Testis (tissue), 3 donors: ENCODE data around the gene UCHL1. TPM values are rescaled to one million over a fixed set of nuclear protein-coding genes. Genes with fewer than 3 reads are reported as not detected.
A peak's percentile ranks its signal among the peaks of the same experiment; 100 is the strongest.
"Not testable (repeated sequence)": the region's sequence is repeated elsewhere in the genome, so short reads cannot be mapped to it uniquely, and the experiment has no call there.

Experiments
- DNase-seq: peaks from one replicate; pipeline ENCODE4 v3.0.0-alpha.2; 2019
- H3K27ac ChIP-seq, 2 donors: fragments of 200-600 bp; sonication (generic); one replicate each; pipeline ENCODE4 v1.5.1; 2019
- H3K27me3 ChIP-seq: fragments of 200-600 bp; sonication (generic); one replicate; pipeline ENCODE4 v1.5.1; 2019
- H3K36me3 ChIP-seq: fragments of 200-600 bp; sonication (generic); one replicate; pipeline ENCODE4 v1.5.1; 2017; ENCODE audit warnings: low read depth; ENCODE audit errors: missing control alignments
- H3K4me1 ChIP-seq: fragments of 200-600 bp; sonication (generic); one replicate; pipeline ENCODE4 v1.5.1; 2019
- H3K4me3 ChIP-seq, 2 donors: fragments of 200-600 bp; sonication (generic); one replicate each; pipeline ENCODE4 v1.5.1; 2017 to 2019
- H3K9me3 ChIP-seq: fragments of 200-600 bp; sonication (generic); one replicate; pipeline ENCODE4 v1.5.1; 2017
- POLR2A ChIP-seq: fragments of 450-650 bp; IDR thresholded peaks from one replicate; pipeline ENCODE4 v1.6.1; 2017; ENCODE audit warnings: antibody characterized with exemption, mild to moderate bottlenecking, moderate library complexity
- WGBS, 2 donors: methylation state at CpG; one replicate each; pipeline ENCODE4 v1.1.5; 2018; 5-methylcytosine and 5-hydroxymethylcytosine counted together
- intact Hi-C: fragments of 100-400 bp; cut with DNase I; formaldehyde crosslinking; loops from one replicate; pipeline ENCODE4 v1.15.1; 2023; ENCODE audit warnings: low total_unique reads
- polyA plus RNA-seq: library from polyadenylated mRNA; stranded (reverse); fragments of 350-450 nt; fragmentation: Illumina TruSeq; extraction: RNeasy Lipid Tissue Mini Kit (QIAGEN cat#74804); gene quantifications from one replicate; pipeline ENCODE4 v1.2.3, GENCODE V29; 2014; ENCODE audit warnings: low read depth, low replicate concordance; ENCODE audit not compliant: insufficient read depth
- small RNA-seq, 2 donors: library from RNA; depleted of rRNA; stranded (forward); fragments of <200 nt; gene quantifications; one replicate each; pipeline ENCODE3, GENCODE V24; 2016
- total RNA-seq, 2 donors: library from RNA; depleted of rRNA; stranded (reverse); fragments of >200 nt; gene quantifications; one replicate each; pipeline ENCODE4 v1.2.3, GENCODE V29; 2016
- TF ChIP-seq, protein P1 (sequence below), 3 experiments: fragments of 450-650 bp in 2 of 3; fragments of 200-600 bp in 1 of 3; sonication (generic) in 1 of 3; IDR thresholded peaks; one replicate each; pipeline ENCODE4 v1.5.1; 2016 to 2019; ENCODE audit warnings: antibody characterized with exemption in 3 of 3, mild to moderate bottlenecking in 2 of 3, moderate library complexity in 1 of 3

UCHL1 gene
- total and polyA plus RNA-seq, 3 donors from 2014 or later = 57.4 to 87.5 (median 84.2) TPM

DNA sequence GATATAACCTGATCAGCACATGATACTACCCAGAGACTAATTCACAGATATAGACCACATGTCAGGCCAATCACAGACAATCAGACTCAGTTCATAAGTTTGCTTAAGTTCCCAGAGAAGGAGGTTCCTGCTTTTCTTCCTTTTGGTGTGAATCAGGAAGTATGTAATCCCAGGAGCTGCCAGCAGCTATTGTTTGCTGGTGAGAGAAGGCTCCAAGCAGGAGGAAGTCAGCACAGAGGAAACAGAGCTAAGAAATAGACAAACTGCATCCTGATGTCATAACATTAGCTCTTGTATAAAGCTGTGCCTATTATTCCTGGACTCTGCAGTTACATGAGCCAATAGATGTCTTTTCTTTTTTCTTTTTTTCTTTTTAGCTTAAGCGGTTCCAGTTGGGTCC, 50.9 kb downstream of the UCHL1 start:
- DNase-seq = no peak
- H3K4me1 ChIP-seq = no peaks in the 10 kb centered on the region
- intact Hi-C loops = no loop called here
- H3K9me3 ChIP-seq = no peaks in the 10 kb centered on the region
- WGBS, 2 donors = 93 to 97% methylated on average over 1 of the region's 1 CpG
- H3K4me3 ChIP-seq = no peak overlapping the region
- no peaks in the 10 kb centered on the region for H3K27me3 ChIP-seq
- H3K36me3 ChIP-seq = no peaks in the 10 kb centered on the region
- TF ChIP-seq, protein P1, sequence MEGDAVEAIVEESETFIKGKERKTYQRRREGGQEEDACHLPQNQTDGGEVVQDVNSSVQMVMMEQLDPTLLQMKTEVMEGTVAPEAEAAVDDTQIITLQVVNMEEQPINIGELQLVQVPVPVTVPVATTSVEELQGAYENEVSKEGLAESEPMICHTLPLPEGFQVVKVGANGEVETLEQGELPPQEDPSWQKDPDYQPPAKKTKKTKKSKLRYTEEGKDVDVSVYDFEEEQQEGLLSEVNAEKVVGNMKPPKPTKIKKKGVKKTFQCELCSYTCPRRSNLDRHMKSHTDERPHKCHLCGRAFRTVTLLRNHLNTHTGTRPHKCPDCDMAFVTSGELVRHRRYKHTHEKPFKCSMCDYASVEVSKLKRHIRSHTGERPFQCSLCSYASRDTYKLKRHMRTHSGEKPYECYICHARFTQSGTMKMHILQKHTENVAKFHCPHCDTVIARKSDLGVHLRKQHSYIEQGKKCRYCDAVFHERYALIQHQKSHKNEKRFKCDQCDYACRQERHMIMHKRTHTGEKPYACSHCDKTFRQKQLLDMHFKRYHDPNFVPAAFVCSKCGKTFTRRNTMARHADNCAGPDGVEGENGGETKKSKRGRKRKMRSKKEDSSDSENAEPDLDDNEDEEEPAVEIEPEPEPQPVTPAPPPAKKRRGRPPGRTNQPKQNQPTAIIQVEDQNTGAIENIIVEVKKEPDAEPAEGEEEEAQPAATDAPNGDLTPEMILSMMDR (IDR thresholded peaks at IDR 0.05) = no peak
- TF ChIP-seq POLR2A = no peak
- no peak overlapping the region for H3K27ac ChIP-seq

DNA sequence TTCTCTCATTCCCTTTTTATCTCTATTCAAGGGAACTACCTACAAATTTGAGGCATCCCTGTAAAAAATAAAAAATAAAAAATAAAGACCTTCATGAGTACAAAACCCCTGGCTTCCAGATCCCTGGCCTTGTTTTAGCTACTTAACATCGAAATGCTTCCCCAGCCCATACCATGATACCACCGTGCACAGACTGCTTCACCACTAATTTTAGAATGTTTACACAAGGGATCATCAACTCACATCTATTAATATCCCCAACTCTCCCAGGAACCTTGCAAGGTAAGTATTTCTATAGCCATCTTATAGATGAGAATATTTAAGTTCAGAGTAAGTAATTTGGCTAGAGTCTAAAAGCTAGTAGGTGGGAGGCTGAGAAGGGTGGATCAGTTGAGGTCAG, 51.7 kb downstream of the UCHL1 start:
- DNase-seq = no peak
- Histone ChIP-seq H3K4me3 (no peak overlapping the region), H3K27me3 (no peaks in the 10 kb centered on the region), H3K4me1 (no peaks in the 10 kb centered on the region), H3K36me3 (no peaks in the 10 kb centered on the region), H3K27ac (no peak overlapping the region), H3K9me3 (no peaks in the 10 kb centered on the region)
- intact Hi-C loops = no loop called here
- WGBS, 2 donors = 81 to 88% methylated on average over 2 of the region's 2 CpGs
- no peak for TF ChIP-seq POLR2A
- TF ChIP-seq, protein P1 (IDR thresholded peaks at IDR 0.05) = no peak

DNA sequence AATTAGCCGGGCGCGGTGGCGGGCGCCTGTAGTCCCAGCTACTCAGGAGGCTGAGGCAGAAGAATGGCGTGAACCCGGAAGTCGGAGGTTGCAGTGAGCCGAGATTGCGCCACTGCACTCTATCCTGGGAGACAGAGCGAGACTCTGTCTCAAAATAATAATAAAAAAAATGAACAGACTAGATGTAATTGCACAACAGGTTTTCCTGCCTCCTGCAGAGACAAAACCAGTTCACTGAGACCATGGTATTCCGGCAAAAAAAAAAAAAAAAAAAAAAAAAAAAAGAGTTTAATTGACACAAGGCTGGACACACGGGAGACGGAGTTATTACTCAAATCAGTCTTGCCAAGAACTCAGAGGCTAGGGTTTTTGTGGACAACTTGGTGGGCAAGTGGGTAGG, 58.7 kb downstream of the UCHL1 start:
- intact Hi-C loops, H3K27me3 ChIP-seq, H3K36me3 ChIP-seq, H3K4me1 ChIP-seq, DNase-seq, H3K27ac ChIP-seq, H3K9me3 ChIP-seq: not testable (repeated sequence)
- WGBS, 2 donors = 56 to 79% methylated on average over 14 of the region's 14 CpGs
- peak overlapping the region in 1 of 2 donors; percentile 26 for H3K4me3 ChIP-seq

DNA sequence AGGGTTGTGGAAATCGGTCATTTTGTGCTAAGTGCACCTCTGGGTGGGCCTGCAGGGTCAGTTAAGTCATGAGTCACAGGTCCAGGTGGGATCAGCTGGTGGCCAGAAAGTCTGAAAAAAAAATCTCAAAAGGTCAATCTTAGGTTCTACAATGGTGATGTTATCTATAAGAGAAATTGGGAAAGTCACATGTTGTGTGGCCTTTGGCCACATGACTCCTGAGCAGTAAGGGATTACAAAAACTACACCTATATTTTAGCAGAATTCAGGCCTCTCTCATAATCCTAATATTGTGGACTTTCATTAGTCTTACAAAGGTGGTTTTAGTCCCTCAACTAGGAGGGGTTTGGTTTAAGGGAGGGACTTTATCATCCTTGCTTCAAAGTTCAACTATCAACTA, 59.1 kb downstream of the UCHL1 start:
- TF ChIP-seq POLR2A = no peak
- TF ChIP-seq, protein P1 (IDR thresholded peaks at IDR 0.05) = no peak
- no peaks in the 10 kb centered on the region for H3K36me3 ChIP-seq
- no peak overlapping the region for H3K4me3 ChIP-seq
- no peaks in the 10 kb centered on the region for H3K4me1 ChIP-seq
- no peak overlapping the region for H3K27ac ChIP-seq
- no peaks in the 10 kb centered on the region for H3K9me3 ChIP-seq
- 86 to 90% methylated on average over 1 of the region's 1 CpG for WGBS, 2 donors
- no peaks in the 10 kb centered on the region for H3K27me3 ChIP-seq
- intact Hi-C loops = no loop called here
- DNase-seq = no peak

Small RNA genes lying within 50 kb of the gene (small RNA-seq; reads per million reads assigned to genes)
- gene RF00019 = 0 reads per million in 2 donors

Other genes starting within 250 kb of the UCHL1 start
- gene APBB2, start 42.4 kb upstream of the UCHL1 start, total RNA-seq = 10 to 100 TPM; 59.8 to 77.9 TPM
- 19.7 TPM for gene APBB2, start 42.4 kb upstream of the UCHL1 start, polyA plus RNA-seq